SK-N-SH (cell line): ENCODE data around the gene SLAMF1. TPM values are rescaled to one million over a fixed set of nuclear protein-coding genes. Genes with fewer than 3 reads are reported as not detected.

Experiments
- CTCF ChIA-PET: fragments of 300-600, 350-600 bp; formaldehyde crosslinking; extraction: SDS; loops from one replicate; lab custom pipeline; 2021; lab: Yijun Ruan, JAX
- POLR2A ChIA-PET: fragments of 350-600 bp; sonication (Branson Sonifier 250); formaldehyde crosslinking; extraction: SDS; loops from one replicate; lab custom pipeline; 2020; ENCODE audit warnings: antibody characterized with exemption, inconsistent platforms; lab: Yijun Ruan, JAX
- DNase-seq: peaks from one replicate; pipeline ENCODE4 v3.0.0; 2012
- H2AFZ ChIP-seq: fragments of 200-600 bp; sonication (generic); 2 replicates; pipeline ENCODE4 v1.8.1; 2016; ENCODE audit warnings: antibody characterized with exemption, mild to moderate bottlenecking, low read depth
- H3F3A ChIP-seq: fragments of 200-600 bp; sonication (generic); replicated peaks from 2 replicates; pipeline ENCODE3; 2016; ENCODE audit warnings: antibody characterized with exemption, mild to moderate bottlenecking; ENCODE audit not compliant: insufficient read depth
- H3K27ac ChIP-seq, 2 experiments: fragments of 200-500 bp in 1 of 2; fragments of 200-600 bp in 1 of 2; sonication (Bioruptor generic) in 1 of 2; sonication (generic), shearing (Covaris generic) in 1 of 2; 2 replicates each; pipeline versions ENCODE4 v1.5.1 to v1.6.1; 2014 to 2016; ENCODE audit warnings: low read depth in 2 of 2, inconsistent platforms in 1 of 2, low read length in 1 of 2, mild to moderate bottlenecking in 1 of 2, mixed read lengths in 1 of 2
- H3K27me3 ChIP-seq: fragments of 200-600 bp; sonication (generic), shearing (Covaris generic); 2 replicates; pipeline ENCODE4 v1.6.1; 2016; ENCODE audit warnings: mixed run types; ENCODE audit not compliant: insufficient read depth
- H3K36me3 ChIP-seq, 2 experiments: fragments of 200-500 bp in 1 of 2; fragments of 200-600 bp in 1 of 2; sonication (Bioruptor generic) in 1 of 2; sonication (generic) in 1 of 2; replicated peaks in 1 of 2; 2 replicates each; pipeline versions ENCODE3 to v1.5.1; 2014 to 2016; ENCODE audit warnings: low read length in 1 of 2, mild to moderate bottlenecking in 1 of 2; ENCODE audit not compliant: insufficient read depth in 2 of 2, control insufficient read depth in 1 of 2
- H3K4me1 ChIP-seq, 2 experiments: fragments of 200-500 bp in 1 of 2; fragments of 200-600 bp in 1 of 2; sonication (Bioruptor generic) in 1 of 2; sonication (generic), shearing (Covaris generic) in 1 of 2; 2 replicates each; pipeline versions ENCODE4 v1.5.1 to v1.6.1; 2014 to 2016; ENCODE audit warnings: low read depth in 1 of 2, low read length in 1 of 2, mixed run types in 1 of 2; ENCODE audit not compliant: insufficient read depth in 2 of 2, control insufficient read depth in 1 of 2
- H3K4me2 ChIP-seq: fragments of 200-600 bp; sonication (generic), shearing (Covaris generic); 2 replicates; pipeline ENCODE4 v1.6.1; 2017; ENCODE audit warnings: mixed run types
- H3K4me3 ChIP-seq, 2 experiments: fragments of 200-500 bp in 1 of 2; fragments of 200-600 bp in 1 of 2; sonication (Bioruptor generic) in 1 of 2; sonication (generic), shearing (Covaris generic) in 1 of 2; 2 replicates each; pipeline versions ENCODE4 v1.5.1 to v1.8.1; 2014 to 2016; ENCODE audit warnings: low read depth in 2 of 2, inconsistent platforms in 1 of 2, low read length in 1 of 2, mild to moderate bottlenecking in 1 of 2, mixed read lengths in 1 of 2, moderate library complexity in 1 of 2
- H3K79me2 ChIP-seq: fragments of 200-600 bp; sonication (generic); 2 replicates; pipeline ENCODE4 v1.8.1; 2017; ENCODE audit warnings: mild to moderate bottlenecking; ENCODE audit not compliant: insufficient read depth
- H3K9ac ChIP-seq: fragments of 200-600 bp; sonication (generic); 2 replicates; pipeline ENCODE4 v1.6.1; 2017; ENCODE audit warnings: mixed run types
- H3K9me2 ChIP-seq: fragments of 200-600 bp; sonication (generic); 2 replicates; pipeline ENCODE4 v1.6.1; 2017; ENCODE audit warnings: mixed run types
- H3K9me3 ChIP-seq: fragments of 200-600 bp; sonication (generic); 2 replicates; pipeline ENCODE4 v1.6.1; 2017; ENCODE audit warnings: mixed run types, mild to moderate bottlenecking, moderate library complexity
- H4K20me1 ChIP-seq: fragments of 200-600 bp; sonication (generic); 2 replicates; pipeline ENCODE4 v1.6.1; 2017; ENCODE audit warnings: mild to moderate bottlenecking, mixed run types; ENCODE audit not compliant: insufficient read depth
- EP300 ChIP-seq, 2 experiments: IDR thresholded peaks; 2 replicates each; pipeline versions ENCODE4 v1.4.0 to v1.6.1; 2012; ENCODE audit warnings: borderline replicate concordance in 1 of 2, low read depth in 1 of 2, low read length in 1 of 2
- FOSL2 ChIP-seq: IDR thresholded peaks from 2 replicates; pipeline ENCODE4 v1.4.0; 2012; ENCODE audit warnings: low read depth, mild to moderate bottlenecking, moderate library complexity, borderline replicate concordance
- FOXJ3 ChIP-seq: sonication (generic); formaldehyde crosslinking; IDR thresholded peaks from 2 replicates; pipeline ENCODE4 v1.5.1; 2020; ENCODE audit warnings: mild to moderate bottlenecking, missing genetic modification reagents
- FOXM1 ChIP-seq: IDR thresholded peaks from 2 replicates; pipeline ENCODE4 v1.4.0; 2012; ENCODE audit warnings: low read depth, mild to moderate bottlenecking
- MXI1 ChIP-seq: IDR thresholded peaks from 2 replicates; pipeline ENCODE4 v1.6.1; 2012; ENCODE audit warnings: mild to moderate bottlenecking, low read depth, low read length, improper control_type of control experiment
- NRF1 ChIP-seq: IDR thresholded peaks from 2 replicates; pipeline ENCODE4 v1.6.1; 2012; ENCODE audit warnings: low read depth, mild to moderate bottlenecking, low read length
- POLR2AphosphoS5 ChIP-seq: IDR thresholded peaks from 2 replicates; pipeline ENCODE4 v1.6.1; 2012; ENCODE audit warnings: low read depth, low read length
- RAD21 ChIP-seq: IDR thresholded peaks from 2 replicates; pipeline ENCODE4 v1.6.1; 2012; ENCODE audit warnings: mild to moderate bottlenecking, low read length
- RFX5 ChIP-seq: IDR thresholded peaks from 2 replicates; pipeline ENCODE4 v1.6.1; 2012; ENCODE audit warnings: mild to moderate bottlenecking, improper control_type of control experiment, low read length
- WGBS: methylation state at CpG from one replicate; pipeline ENCODE4 v1.1.6; 2017; ENCODE audit warnings: low lambda C conversion rate; 5-methylcytosine and 5-hydroxymethylcytosine counted together
- polyA plus RNA-seq, 3 experiments: library from polyadenylated mRNA; depleted of rRNA; stranded (reverse); fragments of >200 nt; gene quantifications; 2 replicates each; pipeline ENCODE4 v1.2.3, GENCODE V29; 2012
- TF ChIP-seq, protein P1 (sequence below): fragments of 150-350 bp; IDR thresholded peaks from 2 replicates; pipeline ENCODE4 v1.6.1; 2017; ENCODE audit warnings: antibody characterized with exemption, low read length, low read depth, borderline replicate concordance
- TF ChIP-seq, protein P2 (sequence below): fragments of 150-350 bp; IDR thresholded peaks from 2 replicates; pipeline ENCODE4 v1.6.1; 2016; ENCODE audit warnings: mild to moderate bottlenecking, low read depth, low read length
- TF ChIP-seq, protein P3 (sequence below): fragments of 200-600 bp; sonication (generic); IDR thresholded peaks from 2 replicates; pipeline ENCODE4 v1.6.1; 2017; ENCODE audit warnings: antibody characterized with exemption, mild to moderate bottlenecking, moderate library complexity
- TF ChIP-seq, protein P4 (sequence below): IDR thresholded peaks from 2 replicates; pipeline ENCODE4 v1.4.0; 2012; ENCODE audit warnings: low read depth, borderline replicate concordance
- TF ChIP-seq, protein P5 (sequence below): IDR thresholded peaks from 2 replicates; pipeline ENCODE4 v1.4.0; 2012; ENCODE audit warnings: low read depth

Gene SLAMF1
- polyA plus RNA-seq, 1 of the 3 experiments (the other 2 are of a cell fraction), result not detected

DNA sequence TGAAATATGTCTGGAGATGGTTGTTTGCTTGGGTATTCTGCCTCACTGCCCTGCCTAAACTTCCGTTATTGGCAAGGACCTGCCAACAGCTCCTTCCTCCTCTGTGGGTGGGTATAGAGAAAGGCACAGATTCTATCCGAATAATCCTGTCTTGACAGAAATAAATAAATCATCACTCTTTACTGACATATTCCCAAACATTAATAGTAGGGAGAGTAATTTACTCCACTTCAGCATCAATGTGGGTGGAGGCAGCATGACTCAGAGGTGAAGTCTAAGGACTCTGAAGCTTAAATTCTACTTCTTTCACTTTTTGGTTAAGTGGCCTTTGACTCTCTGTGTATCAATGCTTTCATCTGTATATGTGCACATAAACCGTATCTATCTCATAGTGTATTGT, 70.5 kb downstream of the SLAMF1 start:
- no peak for DNase-seq
- no peak overlapping the region for H3K4me2 ChIP-seq
- TF ChIP-seq RAD21 (no peak), FOXM1 (no peak), POLR2AphosphoS5 (no peak), MXI1 (no peak), FOSL2 (no peak)
- TF ChIP-seq, protein P1, sequence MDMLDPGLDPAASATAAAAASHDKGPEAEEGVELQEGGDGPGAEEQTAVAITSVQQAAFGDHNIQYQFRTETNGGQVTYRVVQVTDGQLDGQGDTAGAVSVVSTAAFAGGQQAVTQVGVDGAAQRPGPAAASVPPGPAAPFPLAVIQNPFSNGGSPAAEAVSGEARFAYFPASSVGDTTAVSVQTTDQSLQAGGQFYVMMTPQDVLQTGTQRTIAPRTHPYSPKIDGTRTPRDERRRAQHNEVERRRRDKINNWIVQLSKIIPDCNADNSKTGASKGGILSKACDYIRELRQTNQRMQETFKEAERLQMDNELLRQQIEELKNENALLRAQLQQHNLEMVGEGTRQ, result no peak
- TF ChIP-seq, protein P2, sequence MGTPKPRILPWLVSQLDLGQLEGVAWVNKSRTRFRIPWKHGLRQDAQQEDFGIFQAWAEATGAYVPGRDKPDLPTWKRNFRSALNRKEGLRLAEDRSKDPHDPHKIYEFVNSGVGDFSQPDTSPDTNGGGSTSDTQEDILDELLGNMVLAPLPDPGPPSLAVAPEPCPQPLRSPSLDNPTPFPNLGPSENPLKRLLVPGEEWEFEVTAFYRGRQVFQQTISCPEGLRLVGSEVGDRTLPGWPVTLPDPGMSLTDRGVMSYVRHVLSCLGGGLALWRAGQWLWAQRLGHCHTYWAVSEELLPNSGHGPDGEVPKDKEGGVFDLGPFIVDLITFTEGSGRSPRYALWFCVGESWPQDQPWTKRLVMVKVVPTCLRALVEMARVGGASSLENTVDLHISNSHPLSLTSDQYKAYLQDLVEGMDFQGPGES, result no peak
- H3F3A ChIP-seq, result no peaks in the 10 kb centered on the region
- H3K9me2 ChIP-seq, result 0 out of 2 replicates have a peak, but pooled peaks cover 3% of the 10 kb centered on the region
- H2AFZ ChIP-seq, result no peak overlapping the region
- no peak overlapping the region for H3K27ac ChIP-seq
- WGBS, result 11% methylated on average over 3 of the region's 3 CpGs
- ChIA-PET POLR2A (no interaction called here), CTCF (no interaction called here)
- no peak overlapping the region for H3K9ac ChIP-seq
- H4K20me1 ChIP-seq, result no peaks in the 10 kb centered on the region
- H3K4me3 ChIP-seq, result no peak overlapping the region
- no peaks in the 10 kb centered on the region for H3K9me3 ChIP-seq
- no peaks in the 10 kb centered on the region for H3K36me3 ChIP-seq
- H3K4me1 ChIP-seq, result no peaks in the 10 kb centered on the region
- H3K79me2 ChIP-seq, result no peaks in the 10 kb centered on the region
- no peaks in the 10 kb centered on the region; the same call in 1 of the 2 replicates for H3K27me3 ChIP-seq

DNA sequence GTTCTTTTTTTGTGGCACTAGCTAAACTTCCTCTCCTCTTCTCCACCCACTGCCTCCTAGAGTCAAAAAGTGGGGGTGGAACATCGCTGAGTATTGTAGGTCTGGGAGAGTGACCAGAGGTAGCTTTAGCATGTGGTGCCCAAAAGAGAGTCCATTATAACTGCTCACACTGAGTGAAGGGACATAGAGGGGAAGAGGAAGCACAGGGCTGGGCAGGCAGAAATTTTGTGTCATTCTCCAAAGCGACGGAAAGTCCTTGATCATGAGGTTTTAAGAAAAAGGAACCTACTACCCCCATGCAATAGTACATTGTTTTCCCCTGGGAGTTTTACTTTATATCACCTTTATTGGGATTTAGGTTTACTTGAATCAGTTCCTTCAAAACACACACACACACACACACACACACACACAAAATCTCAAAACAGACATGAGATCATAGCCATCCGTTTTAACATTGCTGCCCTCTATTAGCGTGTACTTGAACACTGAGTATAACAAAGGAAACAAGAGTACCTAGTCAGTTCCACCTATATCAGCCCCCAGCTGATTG, 71.7 kb downstream of the SLAMF1 start:
- ChIA-PET POLR2A (no interaction called here), CTCF (no interaction called here)
- no peaks in the 10 kb centered on the region for H3F3A ChIP-seq
- H4K20me1 ChIP-seq, result no peaks in the 10 kb centered on the region
- H3K4me1 ChIP-seq, result no peaks in the 10 kb centered on the region
- no peaks in the 10 kb centered on the region for H3K9me3 ChIP-seq
- no peak overlapping the region for H3K27ac ChIP-seq
- WGBS, result 20% methylated on average over 5 of the region's 5 CpGs
- 0 out of 2 replicates have a peak, but pooled peaks cover 3% of the 10 kb centered on the region for H3K9me2 ChIP-seq
- DNase-seq, result no peak
- no peak overlapping the region for H2AFZ ChIP-seq
- TF ChIP-seq, protein P3, sequence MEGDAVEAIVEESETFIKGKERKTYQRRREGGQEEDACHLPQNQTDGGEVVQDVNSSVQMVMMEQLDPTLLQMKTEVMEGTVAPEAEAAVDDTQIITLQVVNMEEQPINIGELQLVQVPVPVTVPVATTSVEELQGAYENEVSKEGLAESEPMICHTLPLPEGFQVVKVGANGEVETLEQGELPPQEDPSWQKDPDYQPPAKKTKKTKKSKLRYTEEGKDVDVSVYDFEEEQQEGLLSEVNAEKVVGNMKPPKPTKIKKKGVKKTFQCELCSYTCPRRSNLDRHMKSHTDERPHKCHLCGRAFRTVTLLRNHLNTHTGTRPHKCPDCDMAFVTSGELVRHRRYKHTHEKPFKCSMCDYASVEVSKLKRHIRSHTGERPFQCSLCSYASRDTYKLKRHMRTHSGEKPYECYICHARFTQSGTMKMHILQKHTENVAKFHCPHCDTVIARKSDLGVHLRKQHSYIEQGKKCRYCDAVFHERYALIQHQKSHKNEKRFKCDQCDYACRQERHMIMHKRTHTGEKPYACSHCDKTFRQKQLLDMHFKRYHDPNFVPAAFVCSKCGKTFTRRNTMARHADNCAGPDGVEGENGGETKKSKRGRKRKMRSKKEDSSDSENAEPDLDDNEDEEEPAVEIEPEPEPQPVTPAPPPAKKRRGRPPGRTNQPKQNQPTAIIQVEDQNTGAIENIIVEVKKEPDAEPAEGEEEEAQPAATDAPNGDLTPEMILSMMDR, result no peak
- TF ChIP-seq EP300 (IDR thresholded peaks at IDR 0.05; ENCODE audit: borderline replicate concordance in 1 of 2, low read depth in 1 of 2, low read length in 1 of 2) (no peak), POLR2AphosphoS5 (no peak), RFX5 (no peak), RAD21 (no peak), NRF1 (no peak), FOXJ3 (CRISPR knock-in tag) (no peak)
- TF ChIP-seq, protein P4, sequence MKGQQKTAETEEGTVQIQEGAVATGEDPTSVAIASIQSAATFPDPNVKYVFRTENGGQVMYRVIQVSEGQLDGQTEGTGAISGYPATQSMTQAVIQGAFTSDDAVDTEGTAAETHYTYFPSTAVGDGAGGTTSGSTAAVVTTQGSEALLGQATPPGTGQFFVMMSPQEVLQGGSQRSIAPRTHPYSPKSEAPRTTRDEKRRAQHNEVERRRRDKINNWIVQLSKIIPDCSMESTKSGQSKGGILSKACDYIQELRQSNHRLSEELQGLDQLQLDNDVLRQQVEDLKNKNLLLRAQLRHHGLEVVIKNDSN, result no peak
- TF ChIP-seq, protein P5, sequence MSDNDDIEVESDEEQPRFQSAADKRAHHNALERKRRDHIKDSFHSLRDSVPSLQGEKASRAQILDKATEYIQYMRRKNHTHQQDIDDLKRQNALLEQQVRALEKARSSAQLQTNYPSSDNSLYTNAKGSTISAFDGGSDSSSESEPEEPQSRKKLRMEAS, result no peak
- no peaks in the 10 kb centered on the region; the same call in 1 of the 2 replicates for H3K27me3 ChIP-seq
- no peak overlapping the region for H3K4me2 ChIP-seq
- H3K36me3 ChIP-seq, result no peaks in the 10 kb centered on the region
- no peak overlapping the region for H3K4me3 ChIP-seq
- H3K79me2 ChIP-seq, result no peaks in the 10 kb centered on the region
- no peak overlapping the region for H3K9ac ChIP-seq
